Naive thymus-derived CD8-positive, alpha-beta T cell (primary cell): ENCODE results near the gene AIG1. TPM values are rescaled to one million over a fixed set of nuclear protein-coding genes. Genes with fewer than 3 reads are reported as not detected.
"Not testable (repeated sequence)": the region's sequence is repeated elsewhere in the genome, so short reads cannot be mapped to it uniquely, and the experiment has no call there.

Source experiments
- ATAC-seq, 2 donors: fragments of 150-1000 bp; cut with Tn5 transposase in 1 of 2; sonication (Bioruptor Pico), chemical (Tn5 transposase) in 1 of 2; 1 replicate in 1 of 2; 2 replicates in 1 of 2; pipeline ENCODE4 v1.10.0; 2021; ENCODE audit warnings: mild to moderate bottlenecking in 2 of 2, moderate library complexity in 2 of 2
- POLR2A ChIA-PET: fragments of 350-600 bp; sonication (Branson Sonifier 250); formaldehyde crosslinking; loops from one replicate; lab custom pipeline; 2021; ENCODE audit warnings: antibody characterized with exemption; lab: Charles Lee
- DNase-seq, 10 donors: peaks; one replicate each; pipeline versions ENCODE4 v3.0.0 to v3.0.0-alpha.2; 2020 to 2022
- H3K27ac Mint-ChIP-seq, 10 donors: one replicate each; pipeline ENCODE4 v1.8.0; 2020 to 2022; ENCODE audit warnings: mild to moderate bottlenecking in 10 of 10, mixed read lengths in 10 of 10, moderate library complexity in 4 of 10, inconsistent platforms in 1 of 10
- H3K27me3 Mint-ChIP-seq, 5 donors: one replicate each; pipeline ENCODE4 v1.8.0; 2021 to 2022; ENCODE audit warnings: mixed read lengths in 5 of 5
- H3K36me3 Mint-ChIP-seq, 3 donors: one replicate each; pipeline ENCODE4 v1.8.0; 2020 to 2022; ENCODE audit warnings: mixed read lengths in 3 of 3, mild to moderate bottlenecking in 2 of 3, inconsistent platforms in 1 of 3
- H3K4me1 Mint-ChIP-seq, 4 donors: one replicate each; pipeline ENCODE4 v1.8.0; 2021 to 2022; ENCODE audit warnings: mixed read lengths in 4 of 4
- H3K4me3 Mint-ChIP-seq, 10 donors: one replicate each; pipeline ENCODE4 v1.8.0; 2020 to 2022; ENCODE audit warnings: mild to moderate bottlenecking in 10 of 10, mixed read lengths in 10 of 10, moderate library complexity in 6 of 10, inconsistent platforms in 1 of 10
- H3K9me3 Mint-ChIP-seq, 9 donors: one replicate each; pipeline ENCODE4 v1.8.0; 2020 to 2022; ENCODE audit warnings: mixed read lengths in 9 of 9, mild to moderate bottlenecking in 3 of 9, inconsistent platforms in 1 of 9, moderate library complexity in 1 of 9
- polyA plus RNA-seq, 3 donors: library from polyadenylated mRNA; unstranded; fragments of 300-500 nt; fragmentation: Illumina TruSeq; gene quantifications; one replicate each; pipeline ENCODE4 v1.2.3, GENCODE V29; 2021
- total RNA-seq, 8 experiments: library from RNA in 2 of 8; stranded (reverse) in 2 of 8; gene quantifications; one replicate each; pipeline ENCODE4 v1.2.3 and lab custom pipeline; 2021 to 2026

The AIG1 gene
- total and polyA plus RNA-seq, 5 experiments from 2014 or later, result 10.0 to 19.0 (median 14.5) TPM

DNA sequence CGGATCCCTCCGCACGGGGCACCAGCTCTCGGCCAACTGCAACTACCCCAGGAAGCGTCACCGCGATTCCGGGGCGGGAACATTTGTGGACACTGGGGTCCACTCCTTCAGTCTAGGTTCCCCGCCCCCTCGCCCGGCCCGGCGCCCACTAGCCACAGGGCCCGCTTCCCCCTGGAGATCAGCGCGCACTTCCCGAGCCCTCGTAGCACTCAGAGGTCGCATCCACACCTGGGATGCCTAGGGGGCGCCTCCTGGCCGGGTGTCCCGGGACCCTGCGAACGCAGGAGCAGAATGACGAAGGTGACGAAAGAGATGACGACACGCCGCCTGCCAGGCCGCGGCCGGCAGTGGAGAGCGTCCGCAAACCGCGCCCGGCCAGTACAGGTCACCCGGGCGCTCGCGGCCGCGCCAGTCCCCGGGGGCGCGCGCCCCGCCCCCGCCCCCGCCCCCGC, 309 bp upstream of the AIG1 start:
- H3K27ac Mint-ChIP-seq, result peak overlapping the region; percentile 90 to 98 (median 95)
- H3K27me3 Mint-ChIP-seq, result no peaks in the 10 kb centered on the region
- no peaks in the 10 kb centered on the region for H3K36me3 Mint-ChIP-seq
- peak; percentile 61 to 90 (median 76) for DNase-seq
- POLR2A ChIA-PET, result interaction anchor here (0.8 to 1.7 kb wide), 4 partner anchors 20 to 390 kb away, joined by 3 to 8 read pairs (median 4); partner anchors contain the start of genes ADAT2 and PEX3
- no peaks in the 10 kb centered on the region for H3K9me3 Mint-ChIP-seq
- peaks cover 14 to 28% (median 23%) of the 10 kb centered on the region in 4 donors for H3K4me1 Mint-ChIP-seq
- ATAC-seq, result peak; percentile 70 to 79
- peak overlapping the region; percentile 88 to 97 (median 94) for H3K4me3 Mint-ChIP-seq

DNA sequence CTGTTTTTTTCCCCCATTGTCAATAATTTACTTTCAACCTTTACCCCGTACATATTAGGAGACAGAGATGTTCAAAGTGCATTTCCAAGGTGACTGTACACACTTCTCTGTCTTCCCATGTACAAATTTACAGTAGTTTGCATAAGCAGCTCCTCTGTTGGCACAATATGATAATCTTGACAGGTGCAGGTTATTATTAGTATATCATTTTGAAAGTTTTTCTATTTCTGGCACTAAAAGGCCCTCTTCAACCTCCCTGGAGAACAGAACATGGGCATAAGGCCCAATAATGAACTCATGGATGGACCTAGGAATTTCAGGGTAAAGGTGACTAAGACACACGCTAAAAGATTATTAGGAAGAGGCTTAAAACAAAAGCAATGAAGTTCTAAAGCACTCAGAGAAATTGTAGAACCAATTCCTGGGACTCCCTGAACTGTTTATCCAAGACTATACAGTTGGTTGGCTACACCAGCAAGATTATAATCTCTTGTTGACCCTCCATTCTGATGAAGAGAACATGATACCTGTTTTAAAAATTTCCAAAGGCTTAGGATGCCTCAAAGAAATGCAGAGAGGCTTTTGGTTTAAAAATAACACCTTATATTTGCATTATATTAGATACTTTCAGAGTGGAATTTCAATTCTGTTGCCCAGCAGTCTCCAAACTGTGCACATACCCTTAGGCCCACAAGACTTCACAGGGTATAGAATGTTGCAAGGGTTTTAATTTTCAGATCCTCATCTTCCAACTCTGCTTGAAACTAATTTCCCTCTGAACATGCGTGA, 1.1 kb downstream of the AIG1 start:
- Mint-ChIP-seq H3K27me3 (no peaks in the 10 kb centered on the region), H3K27ac (peak overlapping the region in 9 of 10 donors; percentile 89 to 98 (median 94)), H3K9me3 (no peaks in the 10 kb centered on the region), H3K36me3 (no peaks in the 10 kb centered on the region), H3K4me3 (peak overlapping the region; percentile 87 to 97 (median 92)), H3K4me1 (peaks cover 14 to 28% (median 23%) of the 10 kb centered on the region in 4 donors)
- ATAC-seq, result no peak
- POLR2A ChIA-PET, result interaction anchor here (0.7 to 1.7 kb wide), 4 partner anchors 10 to 193 kb away, joined by 3 to 8 read pairs (median 4); no protein-coding TSS in a partner anchor
- DNase-seq, result no peak

DNA sequence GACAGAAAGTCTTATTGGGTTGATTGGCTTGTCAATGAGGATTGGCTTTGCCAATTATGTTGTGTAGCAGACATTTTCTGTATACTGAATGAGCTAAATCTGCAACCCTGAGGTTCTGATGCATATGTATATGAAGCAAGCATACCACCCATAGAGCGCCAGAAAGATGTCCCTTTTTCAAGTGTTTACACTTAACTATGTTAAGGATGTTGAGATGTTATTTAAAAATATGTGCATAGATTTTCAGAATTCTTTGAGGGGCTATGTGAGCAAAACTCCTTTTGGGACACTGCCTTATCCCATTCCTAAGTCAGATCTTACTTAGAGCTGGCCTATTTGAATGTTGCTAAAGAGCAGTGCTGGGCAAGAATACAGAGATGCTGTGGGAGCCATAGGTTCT, 1.9 kb downstream of the AIG1 start:
- POLR2A ChIA-PET, result no interaction called here

DNA sequence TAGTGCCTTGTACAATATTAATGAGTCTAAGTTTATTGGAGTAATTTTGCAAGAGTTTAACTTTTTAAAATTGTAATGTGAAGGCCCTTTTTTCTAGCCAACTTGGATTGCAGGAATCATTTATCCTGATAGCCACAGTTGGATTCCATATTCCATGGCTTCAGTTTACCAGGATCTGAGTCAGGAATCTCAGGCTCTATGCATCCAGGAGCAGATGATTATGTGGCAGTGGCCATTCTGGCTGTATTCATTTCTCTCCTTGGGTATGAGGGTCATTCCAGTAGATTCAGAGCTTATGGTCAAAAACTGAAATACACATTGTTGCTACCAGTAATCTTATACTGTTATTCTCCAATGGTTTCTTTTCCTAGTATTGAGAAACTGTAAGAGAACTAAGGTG, 2.9 kb downstream of the AIG1 start:
- Mint-ChIP-seq H3K27ac (no peak overlapping the region), H3K9me3 (no peaks in the 10 kb centered on the region), H3K27me3 (no peaks in the 10 kb centered on the region), H3K36me3 (no peaks in the 10 kb centered on the region), H3K4me3 (no peak overlapping the region), H3K4me1 (peaks cover 14 to 28% (median 23%) of the 10 kb centered on the region in 4 donors)
- POLR2A ChIA-PET, result no interaction called here
- ATAC-seq (no peak), DNase-seq (no peak)

More for the DNA sequence above, 1.9 kb downstream of the AIG1 start:
- H3K27me3 Mint-ChIP-seq, result no peaks in the 10 kb centered on the region
- H3K4me1 Mint-ChIP-seq, result peaks cover 14 to 28% (median 23%) of the 10 kb centered on the region in 4 donors
- DNase-seq (no peak), ATAC-seq (no peak)
- H3K36me3 Mint-ChIP-seq, result no peaks in the 10 kb centered on the region
- H3K9me3 Mint-ChIP-seq, result no peaks in the 10 kb centered on the region
- H3K27ac Mint-ChIP-seq, result peak overlapping the region in 4 of 10 donors; percentile 1 to 36 (median 6)
- H3K4me3 Mint-ChIP-seq, result peak overlapping the region in 7 of 10 donors; percentile 20 to 68 (median 50)

DNA sequence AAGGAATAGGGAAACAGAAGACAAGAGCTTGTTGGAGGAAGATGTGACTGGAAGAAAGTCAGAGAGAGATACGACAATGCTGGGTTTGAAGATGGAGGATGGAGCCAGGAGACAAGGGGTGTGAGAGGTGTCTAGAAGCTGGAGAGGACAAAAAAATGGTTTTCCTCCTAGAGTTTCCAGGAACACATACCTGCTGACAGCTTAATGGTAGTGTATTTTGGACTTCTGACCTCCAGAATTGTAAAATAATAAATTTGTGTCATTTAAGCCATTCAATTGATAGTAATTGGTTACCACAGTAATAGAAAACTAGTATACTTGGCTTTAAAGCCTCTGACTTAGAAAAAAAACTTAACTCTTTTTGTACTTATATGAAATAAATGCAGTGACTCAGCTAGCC, 3.6 kb downstream of the AIG1 start:
- peaks cover 14 to 28% (median 22%) of the 10 kb centered on the region in 4 donors for H3K4me1 Mint-ChIP-seq
- DNase-seq (no peak), ATAC-seq (no peak)
- H3K27ac Mint-ChIP-seq, result no peak overlapping the region
- POLR2A ChIA-PET, result no interaction called here
- H3K27me3 Mint-ChIP-seq, result no peaks in the 10 kb centered on the region
- H3K9me3 Mint-ChIP-seq, result no peaks in the 10 kb centered on the region
- H3K36me3 Mint-ChIP-seq, result no peaks in the 10 kb centered on the region
- no peak overlapping the region for H3K4me3 Mint-ChIP-seq

DNA sequence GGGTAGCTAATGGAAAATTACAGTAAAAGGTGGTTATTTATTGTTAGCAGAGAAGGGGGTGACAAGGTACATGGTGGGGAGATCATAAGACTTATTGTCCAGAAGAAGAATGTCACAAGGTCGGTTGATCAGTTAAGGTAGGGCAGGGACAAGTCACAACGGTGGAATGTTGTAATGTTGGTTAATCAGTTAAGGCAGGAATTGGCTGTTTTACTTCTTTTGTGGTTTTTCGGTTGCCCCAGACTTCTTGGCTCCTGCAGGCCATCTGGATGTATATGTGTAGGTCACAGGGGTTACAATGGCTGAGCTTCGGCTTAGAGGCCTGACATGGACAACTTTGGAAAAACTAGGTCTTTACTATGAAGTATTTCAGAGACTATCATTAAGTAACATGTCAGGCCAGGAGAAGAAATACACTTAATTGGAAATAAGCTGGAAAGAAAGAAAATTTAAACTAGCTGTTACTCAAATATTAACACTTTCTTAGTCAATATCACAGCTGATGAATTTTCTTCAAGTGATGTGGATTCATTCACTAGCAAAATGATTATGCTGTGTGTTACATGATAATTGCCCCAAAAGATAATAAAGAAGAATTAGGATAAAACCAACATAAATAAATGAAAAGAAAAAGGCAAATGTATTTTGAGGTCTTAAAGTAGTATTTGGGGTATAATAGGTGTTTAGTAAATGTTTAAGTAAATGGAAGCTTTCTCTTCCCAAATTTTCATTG, 4.4 kb downstream of the AIG1 start:
- POLR2A ChIA-PET, result no interaction called here
- no peak for ATAC-seq

DNA sequence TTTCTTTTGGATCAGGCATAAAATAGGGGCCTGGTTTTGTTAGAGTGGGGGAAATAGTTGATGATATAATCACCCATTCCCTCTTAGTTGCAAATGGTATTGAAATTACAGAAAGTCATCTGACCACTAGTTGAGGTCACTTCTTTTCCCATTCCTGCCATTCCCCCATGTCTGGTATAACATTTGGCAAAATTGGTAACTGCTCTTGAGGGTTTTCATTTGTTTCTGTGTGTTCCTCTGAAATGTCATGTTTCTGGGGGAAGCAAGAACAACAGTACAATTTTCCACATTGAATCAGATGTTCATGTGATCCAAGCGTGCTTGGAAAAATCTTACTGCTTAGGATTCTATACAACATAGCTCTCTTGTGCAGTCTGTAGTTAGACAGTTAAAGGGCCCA, 7.3 kb downstream of the AIG1 start:
- no peak for ATAC-seq
- H3K27ac Mint-ChIP-seq, result peak overlapping the region in 1 of 10 donors; percentile 16

More for the DNA sequence above, 4.4 kb downstream of the AIG1 start:
- no peak for DNase-seq
- Mint-ChIP-seq H3K9me3 (no peaks in the 10 kb centered on the region), H3K4me3 (no peak overlapping the region), H3K36me3 (no peaks in the 10 kb centered on the region), H3K4me1 (peaks cover 12 to 21% (median 16%) of the 10 kb centered on the region in 4 donors), H3K27ac (no peak overlapping the region), H3K27me3 (no peaks in the 10 kb centered on the region)

DNA sequence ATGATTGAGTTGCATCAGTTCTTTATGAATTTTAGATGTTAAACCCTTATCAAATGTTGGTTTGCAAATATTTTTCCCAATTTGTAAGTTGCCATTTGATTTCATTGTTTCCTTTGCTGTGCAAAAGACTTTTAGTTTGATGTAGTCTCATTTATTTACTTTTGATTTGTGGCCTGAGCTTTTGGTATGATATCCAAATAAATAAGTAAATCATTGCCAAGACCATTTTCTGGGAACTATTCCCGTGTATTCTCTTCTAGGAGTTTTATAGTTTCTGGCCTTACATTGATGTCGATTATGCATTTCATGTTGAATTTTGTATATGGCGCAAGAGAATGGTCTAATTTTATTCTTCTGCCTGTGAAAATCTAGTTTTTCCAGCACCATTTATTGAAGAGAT, 13.4 kb downstream of the AIG1 start:
- peaks cover 3 to 16% (median 13%) of the 10 kb centered on the region in 3 donors for H3K36me3 Mint-ChIP-seq
- H3K4me3 Mint-ChIP-seq, result no peak overlapping the region
- no peak overlapping the region for H3K27ac Mint-ChIP-seq
- peaks cover 0 to 6% (median 3%) of the 10 kb centered on the region in 4 donors for H3K4me1 Mint-ChIP-seq
- ATAC-seq, result no peak
- POLR2A ChIA-PET, result no interaction called here
- DNase-seq, result no peak
- peaks cover 0 to 19% (median 8%) of the 10 kb centered on the region in 9 donors for H3K9me3 Mint-ChIP-seq
- H3K27me3 Mint-ChIP-seq, result no peaks in the 10 kb centered on the region

More for the DNA sequence above, 7.3 kb downstream of the AIG1 start:
- Mint-ChIP-seq H3K4me3 (no peak overlapping the region), H3K4me1 (peaks cover 0 to 8% (median 3%) of the 10 kb centered on the region in 4 donors), H3K9me3 (peaks cover 0 to 2% (median 0%) of the 10 kb centered on the region in 9 donors), H3K27me3 (no peaks in the 10 kb centered on the region), H3K36me3 (no peaks in the 10 kb centered on the region)
- POLR2A ChIA-PET, result no interaction called here
- DNase-seq, result no peak

DNA sequence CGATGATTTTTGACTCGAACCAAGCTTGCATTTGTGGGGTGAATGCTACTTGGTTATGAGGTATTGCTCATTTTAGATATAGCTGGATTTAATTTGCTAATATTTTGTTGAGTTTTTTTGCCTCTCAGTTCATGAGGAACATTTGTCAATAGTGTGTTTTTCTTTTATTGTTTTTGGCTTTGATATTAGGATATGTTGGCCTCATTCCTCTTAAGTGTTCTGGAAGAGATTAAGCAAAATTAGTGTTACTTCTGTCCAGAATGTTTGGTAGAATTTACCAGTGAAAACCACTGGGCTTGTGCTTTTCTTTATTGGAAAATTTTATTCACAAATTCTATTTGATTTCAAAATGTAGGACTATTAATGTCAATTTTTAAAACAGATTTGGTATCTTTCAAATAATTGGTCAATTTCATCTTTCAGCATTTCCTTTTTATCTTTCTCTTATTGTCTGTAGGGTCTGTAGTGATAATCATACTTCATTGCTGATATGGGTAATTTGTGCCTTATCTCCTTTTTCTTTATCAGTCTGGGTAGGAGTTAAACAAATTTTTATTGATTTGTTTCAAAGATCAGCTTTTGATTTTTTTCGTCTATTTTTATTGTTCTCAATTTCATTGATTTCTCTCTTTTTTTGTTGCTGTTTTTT, 14.1 kb downstream of the AIG1 start:
- DNase-seq (no peak), ATAC-seq (no peak)
- H3K4me3 Mint-ChIP-seq, result no peak overlapping the region
- peaks cover 0 to 6% (median 3%) of the 10 kb centered on the region in 4 donors for H3K4me1 Mint-ChIP-seq
- H3K9me3 Mint-ChIP-seq, result peaks cover 0 to 19% (median 8%) of the 10 kb centered on the region in 9 donors
- no peak overlapping the region for H3K27ac Mint-ChIP-seq
- no peaks in the 10 kb centered on the region for H3K27me3 Mint-ChIP-seq
- POLR2A ChIA-PET, result no interaction called here
- peaks cover 3 to 17% (median 13%) of the 10 kb centered on the region in 3 donors for H3K36me3 Mint-ChIP-seq

DNA sequence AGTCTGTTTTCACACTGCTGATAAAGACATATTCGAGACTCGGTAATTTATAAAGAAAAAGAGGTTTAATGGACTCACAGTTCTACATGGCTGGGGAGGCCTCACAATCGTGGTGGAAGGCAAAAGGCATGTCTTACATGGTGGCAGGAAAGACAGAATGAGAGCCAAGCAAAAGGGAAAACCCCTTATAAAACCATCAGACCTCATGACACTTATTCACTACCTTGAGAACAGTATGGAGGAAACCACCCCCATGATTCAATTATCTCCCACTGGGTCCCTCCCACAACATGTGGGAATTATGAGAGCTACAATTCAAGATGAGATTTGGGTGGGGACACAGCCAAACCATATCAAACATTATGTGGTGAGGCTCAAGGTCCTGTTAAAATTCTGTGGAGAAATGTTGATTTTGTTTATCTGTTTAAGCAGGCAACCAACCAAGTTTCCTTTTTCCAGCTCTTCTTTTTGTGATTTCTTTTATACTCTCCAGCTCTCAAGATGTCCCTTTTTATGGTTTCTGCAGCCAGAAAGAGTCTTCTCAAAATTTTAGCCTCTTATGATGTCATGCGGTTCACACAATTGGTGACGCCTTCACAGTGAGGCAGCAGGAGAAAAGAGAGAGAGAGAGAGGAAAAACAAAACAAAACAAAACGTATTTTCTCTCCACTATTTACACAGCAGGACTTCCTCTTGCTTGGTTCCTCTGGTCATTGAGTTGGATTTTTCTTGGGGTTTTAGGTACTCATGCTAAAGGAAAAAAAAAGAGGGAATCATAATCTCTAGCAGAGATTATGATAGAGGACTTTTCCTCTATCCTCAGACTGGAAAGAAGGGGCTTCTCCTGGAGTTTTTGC, 18.0 kb downstream of the AIG1 start:
- Mint-ChIP-seq H3K4me3 (no peak overlapping the region), H3K4me1 (peaks cover 0 to 3% (median 0%) of the 10 kb centered on the region in 4 donors), H3K27ac (no peak overlapping the region), H3K9me3 (peaks cover 0 to 19% (median 8%) of the 10 kb centered on the region in 9 donors), H3K27me3 (no peaks in the 10 kb centered on the region), H3K36me3 (peaks cover 3 to 22% (median 15%) of the 10 kb centered on the region in 3 donors)
- ATAC-seq, result no peak
- no peak for DNase-seq
- POLR2A ChIA-PET, result no interaction called here

DNA sequence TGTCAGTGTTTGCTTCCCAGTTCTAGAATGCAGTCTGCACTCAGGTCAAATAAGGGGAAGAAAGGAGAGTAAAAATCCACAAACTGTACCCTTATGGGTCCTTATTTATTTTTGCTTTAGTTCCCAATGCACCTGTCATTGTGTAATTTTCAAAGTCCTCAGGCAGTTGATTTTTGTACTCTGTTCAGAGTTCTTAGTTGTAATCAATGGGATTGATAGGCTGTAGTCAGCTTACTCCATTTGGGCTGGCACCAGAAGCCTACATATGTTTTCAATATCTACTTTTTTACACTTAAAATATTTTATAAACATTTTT, 18.6 kb downstream of the AIG1 start:
- ATAC-seq (no peak), DNase-seq (no peak)
- H3K4me1 Mint-ChIP-seq, result peaks cover 0 to 3% (median 0%) of the 10 kb centered on the region in 4 donors
- H3K27me3 Mint-ChIP-seq, result no peaks in the 10 kb centered on the region
- POLR2A ChIA-PET, result no interaction called here
- peaks cover 0 to 14% (median 7%) of the 10 kb centered on the region in 9 donors for H3K9me3 Mint-ChIP-seq
- H3K4me3 Mint-ChIP-seq, result no peak overlapping the region
- no peak overlapping the region for H3K27ac Mint-ChIP-seq
- H3K36me3 Mint-ChIP-seq, result peaks cover 3 to 18% (median 11%) of the 10 kb centered on the region in 3 donors

DNA sequence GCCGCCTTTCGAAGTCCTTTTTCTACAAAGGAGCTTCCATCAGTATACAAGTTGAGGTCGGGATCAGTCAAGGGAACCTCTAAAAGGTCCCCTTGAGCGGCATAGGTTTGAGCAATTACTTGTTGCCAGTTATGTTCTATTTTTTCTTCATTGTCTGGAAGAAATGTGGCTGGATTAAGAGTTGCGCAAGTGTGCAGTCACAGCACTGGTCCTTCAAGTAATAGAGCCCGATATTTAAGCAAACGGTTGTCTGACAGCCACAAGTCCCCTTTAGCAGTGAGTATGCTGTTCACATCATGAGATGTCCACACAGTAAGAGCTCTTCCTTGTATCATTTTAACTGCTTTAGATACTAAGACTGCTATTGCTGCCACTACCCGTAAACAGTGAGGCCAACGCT, 21.6 kb downstream of the AIG1 start:
- DNase-seq, H3K4me1 Mint-ChIP-seq, POLR2A ChIA-PET, H3K27ac Mint-ChIP-seq, H3K27me3 Mint-ChIP-seq, ATAC-seq, H3K4me3 Mint-ChIP-seq, H3K9me3 Mint-ChIP-seq: not testable (repeated sequence)
- peaks cover 3 to 10% (median 4%) of the 10 kb centered on the region in 3 donors for H3K36me3 Mint-ChIP-seq
